ENCODE data around the gene ADK.

GRCh38 chr10:74289188-74289587 lies 138.2 kb downstream of the ADK start:
- no peak for TF ChIP-seq CTCF (conservative IDR thresholded peaks at IDR 0.05; ENCODE audit: low read depth, low read length)
- no peak for TF ChIP-seq CEBPB (IDR thresholded peaks at IDR 0.05; ENCODE audit: low read depth, low read length)
- TF ChIP-seq RAD21 (IDR thresholded peaks at IDR 0.05; ENCODE audit: low read length), result no peak
- TF ChIP-seq MXI1 (IDR thresholded peaks at IDR 0.05; ENCODE audit: borderline replicate concordance, low read depth, low read length), result no peak
- TF ChIP-seq POLR2A (IDR thresholded peaks at IDR 0.05; ENCODE audit: low read depth, low read length), result no peak

All from IMR-90 (cell line).